ENCODE data around the gene PCDHGC3. TPM values are rescaled to one million over a fixed set of nuclear protein-coding genes. Genes with fewer than 3 reads are reported as not detected.

The PCDHGC3 gene
- total RNA-seq, 2 experiments from 2014 or later, result not detected

DNA sequence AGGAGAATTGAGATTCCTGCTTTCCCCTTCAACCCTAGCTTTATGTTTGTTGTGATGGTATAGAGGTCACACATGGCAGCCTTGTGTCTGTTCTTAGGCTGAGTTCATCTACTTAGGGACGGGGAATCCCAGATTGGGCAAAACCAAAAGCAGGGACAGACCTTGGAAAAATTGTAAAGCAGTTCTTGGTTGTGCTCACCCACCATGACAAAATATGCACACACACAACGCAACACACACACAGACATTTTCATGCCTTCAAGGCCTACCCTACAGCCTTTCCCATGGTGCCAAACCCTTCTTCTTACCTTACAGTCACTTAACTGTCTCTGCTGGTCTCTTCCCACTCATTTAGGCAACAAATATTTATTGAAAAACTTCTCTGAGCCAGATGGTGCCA is 27.9 kb downstream of the PCDHGC3 start:
- no peaks in the 10 kb centered on the region for H3K36me3 Mint-ChIP-seq (ENCODE audit: low read depth)
- no peak overlapping the region for H3K27ac Mint-ChIP-seq
- H3K4me1 Mint-ChIP-seq, result no peaks in the 10 kb centered on the region
- H3K4me3 Mint-ChIP-seq, result no peak overlapping the region
- POLR2A ChIA-PET, result no interaction called here
- peaks cover 3% of the 10 kb centered on the region for H3K27me3 Mint-ChIP-seq
- no peaks in the 10 kb centered on the region for H3K9me3 Mint-ChIP-seq
- CTCF ChIA-PET, result interaction anchor here (1.1 to 1.5 kb wide), 2 partner anchors 9 to 15 kb away, joined by 3 to 6 read pairs; no protein-coding TSS in a partner anchor
- no peak for DNase-seq

- DNase-seq, result no peak
- Mint-ChIP-seq H3K9me3 (no peaks in the 10 kb centered on the region), H3K27ac (no peak overlapping the region), H3K4me1 (no peaks in the 10 kb centered on the region), H3K4me3 (no peak overlapping the region), H3K36me3 (ENCODE audit: low read depth) (no peaks in the 10 kb centered on the region), H3K27me3 (no peaks in the 10 kb centered on the region)
- POLR2A ChIA-PET, result no interaction called here
- CTCF ChIA-PET, result interaction anchor here (1.1 to 1.5 kb wide), 2 partner anchors 8 to 14 kb away, joined by 3 to 6 read pairs; no protein-coding TSS in a partner anchor
Observed at GRCh38 chr5:141504216-141504615, 28.4 kb downstream of the PCDHGC3 start.

DNA sequence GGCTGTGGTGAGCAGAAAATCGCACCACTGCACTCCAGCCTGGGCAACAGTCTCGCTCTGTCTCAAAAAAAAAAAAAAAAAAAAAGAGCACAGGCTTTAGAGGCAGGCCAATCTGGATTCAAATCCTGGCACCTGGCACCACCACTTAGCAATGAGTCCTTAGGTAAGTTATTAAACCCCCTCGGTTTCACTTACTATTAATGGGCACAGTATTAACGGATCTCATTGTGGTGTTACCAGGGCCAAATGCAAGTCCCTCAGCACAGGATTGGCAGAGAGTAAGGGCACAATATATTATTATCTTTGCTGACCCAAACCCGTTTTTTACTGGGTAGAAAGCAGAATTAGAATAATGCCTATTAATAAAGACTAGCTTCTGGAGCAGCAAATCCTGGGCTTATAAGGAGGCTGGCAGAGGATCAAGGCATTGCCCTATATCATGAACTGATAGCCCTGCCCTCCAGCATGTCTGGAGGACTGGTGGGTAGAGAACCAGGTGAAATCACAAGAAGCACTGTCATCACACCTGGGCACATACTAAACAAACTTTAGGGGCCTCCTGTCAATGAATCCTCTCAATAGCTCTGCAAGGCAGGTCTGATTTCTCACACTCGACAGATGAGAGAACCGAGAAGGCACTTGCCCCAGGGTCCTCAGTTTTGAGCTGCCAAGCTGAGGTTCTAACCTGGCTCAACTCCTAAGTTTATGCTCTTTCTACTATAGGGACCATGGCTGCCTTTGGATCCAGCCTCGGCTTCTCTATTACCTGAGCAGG is 30.8 kb downstream of the PCDHGC3 start:
- Mint-ChIP-seq H3K4me1 (no peaks in the 10 kb centered on the region), H3K9me3 (no peaks in the 10 kb centered on the region), H3K27me3 (no peaks in the 10 kb centered on the region), H3K36me3 (ENCODE audit: low read depth) (no peaks in the 10 kb centered on the region), H3K4me3 (no peak overlapping the region), H3K27ac (no peak overlapping the region)
- no peak for DNase-seq
- ChIA-PET POLR2A (interaction anchor here (0.5 kb wide), 1 partner anchor 8 kb away, joined by 8 read pairs; no protein-coding TSS in a partner anchor), CTCF (interaction anchor here (0.7 to 2.7 kb wide), 6 partner anchors 11 to 151 kb away, joined by 3 to 7 read pairs (median 3); partner anchors contain the start of genes PCDHGA4 and PCDHGC4)

GRCh38 chr5:141507387-141508091 is 31.8 kb downstream of the PCDHGC3 start:
- Mint-ChIP-seq H3K36me3 (ENCODE audit: low read depth) (no peaks in the 10 kb centered on the region), H3K4me3 (no peak overlapping the region), H3K27me3 (no peaks in the 10 kb centered on the region), H3K4me1 (peaks cover 4% of the 10 kb centered on the region), H3K9me3 (no peaks in the 10 kb centered on the region), H3K27ac (no peak overlapping the region)
- no peak for DNase-seq
- ChIA-PET CTCF (interaction anchor here (0.8 to 2.7 kb wide), 8 partner anchors 10 to 180 kb away, joined by 3 to 7 read pairs (median 3); partner anchors contain the start of genes DIAPH1, PCDHGA12, PCDHGA4 and PCDHGC4), POLR2A (interaction anchor here (0.5 kb wide), 1 partner anchor 7 kb away, joined by 8 read pairs; no protein-coding TSS in a partner anchor)

- no peaks in the 10 kb centered on the region for H3K27me3 Mint-ChIP-seq
- H3K4me3 Mint-ChIP-seq, result no peak overlapping the region
- ChIA-PET CTCF (interaction anchor here (0.8 to 2.7 kb wide), 5 partner anchors 16 to 181 kb away, joined by 3 to 7 read pairs (median 3); partner anchors contain the start of genes DIAPH1, PCDHGA12 and PCDHGB3), POLR2A (no interaction called here)
- H3K4me1 Mint-ChIP-seq, result peaks cover 11% of the 10 kb centered on the region
- no peak overlapping the region for H3K27ac Mint-ChIP-seq
- no peak for DNase-seq
- no peaks in the 10 kb centered on the region for H3K9me3 Mint-ChIP-seq
- H3K36me3 Mint-ChIP-seq (ENCODE audit: low read depth), result peaks cover 4% of the 10 kb centered on the region
Observed at GRCh38 chr5:141508440-141508797, 32.7 kb downstream of the PCDHGC3 start.

DNA sequence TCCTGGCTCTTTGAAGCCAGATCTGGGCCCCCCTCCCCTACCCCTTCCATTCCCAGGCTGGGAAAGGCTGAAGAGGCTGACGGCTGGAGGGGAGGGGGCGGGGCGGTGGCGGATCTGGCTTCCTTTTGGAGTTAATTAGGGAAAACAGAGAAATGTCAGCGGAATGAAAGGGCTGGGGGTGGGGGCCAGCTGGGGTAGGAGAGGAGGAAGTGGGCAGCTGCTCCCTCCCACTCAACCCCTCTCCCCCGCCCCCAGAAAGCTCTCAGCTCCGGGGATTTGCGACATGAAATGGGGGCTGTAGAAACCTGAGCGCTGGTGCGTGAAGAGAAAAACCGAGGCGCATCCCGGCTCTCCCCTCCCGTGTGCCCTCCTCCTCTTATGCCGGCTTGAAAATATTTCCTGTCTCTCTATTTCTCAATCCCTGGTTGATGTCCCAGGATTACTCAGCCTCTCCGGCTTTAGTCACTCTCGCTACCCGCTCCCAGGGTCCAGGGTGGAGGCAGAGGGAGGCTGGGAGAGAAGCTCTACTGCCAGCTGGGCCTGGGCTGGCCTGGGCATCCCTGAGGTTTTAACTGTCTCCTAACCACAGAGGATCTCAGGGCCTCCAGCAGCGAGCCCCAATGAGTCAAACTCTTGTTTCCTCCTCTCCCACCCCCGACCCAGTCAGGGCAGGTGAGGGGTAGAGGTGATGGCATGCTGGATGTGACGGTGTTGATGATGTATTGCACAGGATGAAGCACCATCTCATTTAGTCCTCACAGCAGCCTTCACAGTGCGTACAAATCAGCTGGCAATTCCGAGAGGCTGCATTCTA is 33.2 kb downstream of the PCDHGC3 start:
- Mint-ChIP-seq H3K4me3 (no peak overlapping the region), H3K9me3 (no peaks in the 10 kb centered on the region), H3K27ac (no peak overlapping the region), H3K27me3 (no peaks in the 10 kb centered on the region), H3K4me1 (peaks cover 16% of the 10 kb centered on the region), H3K36me3 (ENCODE audit: low read depth) (peaks cover 9% of the 10 kb centered on the region)
- ChIA-PET CTCF (interaction anchor here (0.9 to 2.7 kb wide), 5 partner anchors 15 to 139 kb away, joined by 3 to 7 read pairs (median 4); partner anchors contain the start of genes PCDHGB3 and PCDHGB6), POLR2A (no interaction called here)
- DNase-seq, result no peak

DNA sequence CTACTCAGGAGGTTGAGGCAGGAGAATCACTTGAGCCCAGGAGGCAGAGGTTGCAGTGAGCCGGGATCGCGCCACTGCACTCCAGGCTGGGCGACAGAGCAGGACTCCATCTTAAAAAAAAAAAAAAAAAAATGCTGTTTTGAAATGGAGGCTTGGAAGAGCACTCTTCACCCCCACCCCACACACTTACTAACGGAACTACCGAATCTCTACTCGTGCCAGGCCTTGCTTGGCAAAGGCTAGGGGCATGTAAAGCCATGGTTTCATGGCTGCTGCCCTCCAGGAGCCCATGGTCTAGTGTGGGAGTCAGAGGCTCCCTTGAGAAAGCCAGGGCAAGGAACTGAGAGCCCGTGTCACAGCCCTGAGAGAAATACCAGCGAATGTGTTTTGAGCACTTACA is 34.4 kb downstream of the PCDHGC3 start:
- CTCF ChIA-PET, result interaction anchor here (0.8 to 3.7 kb wide), 3 partner anchors 18 to 89 kb away, joined by 3 to 13 read pairs (median 4); partner anchors contain the start of gene PCDHGA11
- H3K4me3 Mint-ChIP-seq, result no peak overlapping the region

GRCh38 chr5:141510850-141511601 is 35.3 kb downstream of the PCDHGC3 start:
- peaks cover 16% of the 10 kb centered on the region for H3K36me3 Mint-ChIP-seq (ENCODE audit: low read depth)
- H3K27me3 Mint-ChIP-seq, result no peaks in the 10 kb centered on the region
- ChIA-PET POLR2A (no interaction called here), CTCF (interaction anchor here (0.8 to 3.7 kb wide), 5 partner anchors 19 to 90 kb away, joined by 3 to 13 read pairs (median 5); partner anchors contain the start of genes PCDHGA11 and PCDHGC3)
- H3K27ac Mint-ChIP-seq, result no peak overlapping the region
- no peak for DNase-seq
- peaks cover 27% of the 10 kb centered on the region for H3K4me1 Mint-ChIP-seq
- H3K4me3 Mint-ChIP-seq, result no peak overlapping the region
- H3K9me3 Mint-ChIP-seq, result no peaks in the 10 kb centered on the region

More for the DNA sequence above, 34.4 kb downstream of the PCDHGC3 start:
- POLR2A ChIA-PET, result no interaction called here
- no peaks in the 10 kb centered on the region for H3K9me3 Mint-ChIP-seq
- H3K27ac Mint-ChIP-seq, result no peak overlapping the region
- DNase-seq, result no peak
- peaks cover 9% of the 10 kb centered on the region for H3K36me3 Mint-ChIP-seq (ENCODE audit: low read depth)
- no peaks in the 10 kb centered on the region for H3K27me3 Mint-ChIP-seq
- H3K4me1 Mint-ChIP-seq, result peaks cover 22% of the 10 kb centered on the region

DNA sequence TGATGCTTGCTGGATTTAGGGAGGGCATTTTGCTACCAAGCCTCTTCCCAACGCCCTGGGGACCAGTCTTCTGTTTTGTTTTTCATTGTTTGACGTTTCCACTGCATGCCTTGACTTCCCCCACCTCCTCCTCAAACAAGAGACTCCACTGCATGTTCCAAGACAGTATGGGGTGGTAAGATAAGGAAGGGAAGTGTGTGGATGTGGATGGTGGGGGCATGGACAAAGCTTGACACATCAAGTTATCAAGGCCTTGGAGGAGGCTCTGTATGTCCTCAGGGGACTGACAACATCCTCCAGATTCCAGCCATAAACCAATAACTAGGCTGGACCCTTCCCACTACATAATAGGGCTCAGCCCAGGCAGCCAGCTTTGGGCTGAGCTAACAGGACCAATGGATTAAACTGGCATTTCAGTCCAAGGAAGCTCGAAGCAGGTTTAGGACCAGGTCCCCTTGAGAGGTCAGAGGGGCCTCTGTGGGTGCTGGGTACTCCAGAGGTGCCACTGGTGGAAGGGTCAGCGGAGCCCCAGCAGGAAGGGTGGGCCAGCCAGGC is 36.1 kb downstream of the PCDHGC3 start:
- no peak overlapping the region for H3K27ac Mint-ChIP-seq
- ChIA-PET CTCF (interaction anchor here (0.7 to 3.7 kb wide), 13 partner anchors 8 to 647 kb away, joined by 3 to 28 read pairs (median 4); partner anchors contain the start of genes PCDHGA3 and PCDHGC3), POLR2A (no interaction called here)
- H3K27me3 Mint-ChIP-seq, result no peaks in the 10 kb centered on the region
- H3K9me3 Mint-ChIP-seq, result no peaks in the 10 kb centered on the region
- DNase-seq, result no peak
- peaks cover 27% of the 10 kb centered on the region for H3K4me1 Mint-ChIP-seq
- peaks cover 24% of the 10 kb centered on the region for H3K36me3 Mint-ChIP-seq (ENCODE audit: low read depth)
- H3K4me3 Mint-ChIP-seq, result no peak overlapping the region

DNA sequence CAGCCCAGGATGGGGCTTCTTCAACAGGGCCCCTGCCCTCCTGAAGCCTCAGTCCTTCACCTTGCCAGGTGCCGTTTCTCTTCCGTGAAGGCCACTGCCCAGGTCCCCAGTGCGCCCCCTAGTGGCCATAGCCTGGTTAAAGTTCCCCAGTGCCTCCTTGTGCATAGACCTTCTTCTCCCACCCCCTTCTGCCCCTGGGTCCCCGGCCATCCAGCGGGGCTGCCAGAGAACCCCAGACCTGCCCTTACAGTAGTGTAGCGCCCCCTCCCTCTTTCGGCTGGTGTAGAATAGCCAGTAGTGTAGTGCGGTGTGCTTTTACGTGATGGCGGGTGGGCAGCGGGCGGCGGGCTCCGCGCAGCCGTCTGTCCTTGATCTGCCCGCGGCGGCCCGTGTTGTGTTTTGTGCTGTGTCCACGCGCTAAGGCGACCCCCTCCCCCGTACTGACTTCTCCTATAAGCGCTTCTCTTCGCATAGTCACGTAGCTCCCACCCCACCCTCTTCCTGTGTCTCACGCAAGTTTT is 36.7 kb downstream of the PCDHGC3 start:
- Mint-ChIP-seq H3K4me1 (peaks cover 27% of the 10 kb centered on the region), H3K4me3 (peak overlapping the region; percentile 61), H3K27me3 (no peaks in the 10 kb centered on the region), H3K36me3 (ENCODE audit: low read depth) (peaks cover 30% of the 10 kb centered on the region), H3K9me3 (no peaks in the 10 kb centered on the region), H3K27ac (peak overlapping the region; percentile 61)
- ChIA-PET CTCF (interaction anchor here (0.6 to 3.7 kb wide), 20 partner anchors 9 to 1051 kb away, joined by 3 to 28 read pairs (median 4); partner anchors contain the start of genes PCDHGA10, PCDHGA11, PCDHGA12 and PCDHGA3), POLR2A (no interaction called here)
- DNase-seq, result peak; percentile 83

GRCh38 chr5:141512911-141513626 is 37.3 kb downstream of the PCDHGC3 start:
- peaks cover 27% of the 10 kb centered on the region for H3K4me1 Mint-ChIP-seq
- ChIA-PET CTCF (interaction anchor here (0.6 to 3.7 kb wide), 22 partner anchors 9 to 1050 kb away, joined by 3 to 28 read pairs (median 4); partner anchors contain the start of genes PCDHGA10, PCDHGA11, PCDHGA12 and PCDHGA3), POLR2A (no interaction called here)
- H3K9me3 Mint-ChIP-seq, result no peaks in the 10 kb centered on the region
- H3K27me3 Mint-ChIP-seq, result no peaks in the 10 kb centered on the region
- peak overlapping the region; percentile 61 for H3K27ac Mint-ChIP-seq
- H3K36me3 Mint-ChIP-seq (ENCODE audit: low read depth), result peaks cover 34% of the 10 kb centered on the region
- H3K4me3 Mint-ChIP-seq, result peak overlapping the region; percentile 61
- DNase-seq, result peak; percentile 21

Data from activated CD4-positive, alpha-beta T cell treated with anti-CD3 and anti-CD28 coated beads, Interleukin-2, amount 10 ng/mL, durations not matched to agents 7 days and 5 days (primary cell).